Myocyte (in vitro differentiated cells): ENCODE results near the gene LHFPL2. TPM values are rescaled to one million over a fixed set of nuclear protein-coding genes. Genes with fewer than 3 reads are reported as not detected.
"Not testable (repeated sequence)": the region's sequence is repeated elsewhere in the genome, so short reads cannot be mapped to it uniquely, and the experiment has no call there.

Source experiments
- DNase-seq: peaks from one replicate; pipeline ENCODE4 v3.0.0-alpha.2; 2012; ENCODE audit warnings: low read depth
- total RNA-seq: library from RNA; depleted of rRNA; stranded (reverse); fragments of >200 nt; gene quantifications from 2 replicates; pipeline ENCODE4 v1.2.3, GENCODE V29; 2014

The LHFPL2 gene
- total RNA-seq, 1 donor from 2014 or later: 30.0 TPM

DNA sequence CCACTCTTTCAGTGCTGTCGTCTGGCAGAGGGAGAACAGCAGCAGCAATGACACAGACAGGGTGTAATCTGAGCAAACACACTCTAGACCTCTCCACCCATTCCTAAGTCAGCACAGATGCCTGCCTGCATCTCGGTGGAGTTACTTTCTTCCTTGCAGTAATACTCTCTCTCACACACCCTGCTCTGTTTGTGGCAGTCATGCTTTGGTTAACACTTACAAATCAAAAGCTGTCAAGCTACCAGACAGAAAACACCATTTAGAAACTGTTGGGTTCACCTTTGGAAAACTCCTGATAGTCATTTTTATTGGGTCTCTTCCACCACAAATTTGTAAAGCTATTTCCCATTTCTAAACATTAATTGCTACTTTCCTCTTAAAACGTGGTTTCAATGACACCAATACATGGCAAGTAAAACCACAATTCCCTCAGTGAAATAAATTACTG, 27.3 kb downstream of the LHFPL2 start:
- DNase-seq: peak; percentile 51

DNA sequence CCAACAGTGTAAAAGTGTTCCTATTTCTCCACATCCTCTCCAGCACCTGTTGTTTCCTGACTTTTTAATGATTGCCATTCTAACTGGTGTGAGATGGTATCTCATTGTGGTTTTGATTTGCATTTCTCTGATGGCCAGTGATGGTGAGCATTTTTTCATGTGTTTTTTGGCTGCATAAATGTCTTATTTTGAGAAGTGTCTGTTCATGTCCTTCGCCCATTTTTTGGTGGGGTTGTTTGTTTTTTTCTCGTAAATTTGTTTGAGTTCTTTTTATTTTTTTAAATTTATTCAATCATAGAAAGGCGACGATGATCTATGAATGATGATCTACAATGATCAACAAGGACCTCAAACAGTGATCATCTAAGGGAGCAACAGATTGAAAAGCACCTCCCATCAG, 28.5 kb downstream of the LHFPL2 start:
- DNase-seq: not testable (repeated sequence)

DNA sequence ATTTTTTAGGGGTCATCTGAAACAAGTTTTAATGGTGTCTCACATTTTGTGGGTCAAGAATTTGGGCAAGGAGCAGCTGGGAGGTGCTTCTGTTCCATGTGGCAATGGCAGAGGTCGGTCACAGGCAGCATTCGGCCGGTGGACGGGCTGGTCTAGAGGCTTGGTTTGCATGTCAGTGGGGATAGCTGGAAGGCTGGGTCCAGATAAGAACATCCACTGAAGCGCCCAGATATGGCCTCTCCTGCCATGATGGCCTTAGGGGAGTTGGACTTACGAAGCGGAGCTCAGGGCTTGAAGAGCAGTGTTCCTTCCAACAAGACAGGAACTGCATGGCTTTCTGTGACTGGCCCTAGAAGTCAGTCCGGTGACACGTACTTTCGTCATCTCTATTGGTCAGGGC, 30.3 kb downstream of the LHFPL2 start:
- DNase-seq: no peak

DNA sequence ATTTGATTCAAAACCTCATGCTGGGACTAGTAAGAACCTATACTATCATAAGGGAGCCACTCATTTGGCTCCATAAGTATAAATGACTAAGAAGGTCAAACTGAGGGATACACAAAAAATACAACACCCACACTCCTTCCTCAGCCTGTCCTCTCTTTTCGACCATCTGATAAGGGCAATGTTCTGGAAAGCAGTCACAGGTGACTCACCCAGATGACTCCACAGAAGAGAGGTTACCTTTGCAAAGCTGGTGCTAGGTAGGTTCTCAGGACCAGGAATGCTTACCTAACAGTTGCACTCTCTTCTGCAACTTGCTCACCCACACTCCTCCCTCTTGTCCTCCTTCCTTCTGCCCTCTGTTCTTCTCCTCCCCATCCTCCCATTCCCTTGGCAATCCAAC, 32.9 kb downstream of the LHFPL2 start:
- DNase-seq: no peak

DNA sequence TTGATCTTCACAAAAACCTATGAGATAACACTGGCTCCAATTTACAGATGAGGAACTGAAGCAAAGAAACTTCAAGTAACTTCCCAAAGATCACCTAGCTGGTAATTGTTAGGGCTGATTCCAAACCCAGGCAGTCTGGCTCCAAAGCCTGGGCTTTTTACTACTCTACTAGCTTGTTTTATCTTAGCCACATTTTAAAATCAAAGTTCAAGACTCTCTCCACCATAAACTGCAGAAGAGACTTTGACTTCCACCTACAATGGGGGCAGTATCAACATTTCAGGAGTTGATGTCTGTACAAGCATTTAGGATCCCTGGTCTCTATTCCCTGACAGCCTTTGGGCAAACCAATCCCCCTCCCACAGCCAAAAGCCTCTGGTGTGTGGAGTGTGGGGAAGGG, 33.8 kb downstream of the LHFPL2 start:
- DNase-seq: no peak

DNA sequence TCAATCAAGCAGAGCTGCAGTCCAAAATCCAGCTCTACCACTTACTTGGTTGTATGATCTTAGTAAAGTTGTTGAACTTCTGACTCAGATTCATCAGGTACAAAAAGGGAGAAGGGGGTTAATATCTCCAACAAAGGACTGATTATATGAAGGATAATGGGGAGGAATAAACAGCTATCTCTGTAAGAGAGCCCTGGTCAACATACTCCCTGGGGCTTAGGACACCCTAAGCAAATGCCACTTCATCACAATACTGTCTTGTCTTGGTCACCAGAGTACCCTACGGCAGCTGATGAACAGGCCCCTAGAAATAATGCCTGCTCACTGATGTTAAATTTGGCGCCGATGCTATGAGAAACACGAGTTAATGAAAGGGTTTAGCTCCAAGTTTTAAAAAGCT, 34.8 kb downstream of the LHFPL2 start:
- no peak for DNase-seq

DNA sequence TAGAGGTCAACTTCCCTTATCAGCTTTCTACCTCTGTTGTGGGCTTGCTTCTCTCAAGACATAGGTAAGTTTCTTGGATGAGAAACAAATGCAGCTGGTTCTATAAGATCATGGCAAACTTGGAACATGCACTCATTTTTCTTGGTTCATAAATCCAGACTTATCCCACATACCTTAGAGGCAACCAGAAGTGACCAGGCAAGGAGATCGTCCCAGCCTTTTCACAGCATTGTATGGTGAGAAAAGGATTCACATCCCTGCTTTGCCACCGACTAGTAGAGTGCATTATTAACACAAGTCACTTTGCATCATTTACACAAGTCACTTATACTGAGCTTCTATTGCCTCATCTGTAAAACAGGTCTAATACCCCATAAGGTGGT, 35.4 kb downstream of the LHFPL2 start:
- no peak for DNase-seq

DNA sequence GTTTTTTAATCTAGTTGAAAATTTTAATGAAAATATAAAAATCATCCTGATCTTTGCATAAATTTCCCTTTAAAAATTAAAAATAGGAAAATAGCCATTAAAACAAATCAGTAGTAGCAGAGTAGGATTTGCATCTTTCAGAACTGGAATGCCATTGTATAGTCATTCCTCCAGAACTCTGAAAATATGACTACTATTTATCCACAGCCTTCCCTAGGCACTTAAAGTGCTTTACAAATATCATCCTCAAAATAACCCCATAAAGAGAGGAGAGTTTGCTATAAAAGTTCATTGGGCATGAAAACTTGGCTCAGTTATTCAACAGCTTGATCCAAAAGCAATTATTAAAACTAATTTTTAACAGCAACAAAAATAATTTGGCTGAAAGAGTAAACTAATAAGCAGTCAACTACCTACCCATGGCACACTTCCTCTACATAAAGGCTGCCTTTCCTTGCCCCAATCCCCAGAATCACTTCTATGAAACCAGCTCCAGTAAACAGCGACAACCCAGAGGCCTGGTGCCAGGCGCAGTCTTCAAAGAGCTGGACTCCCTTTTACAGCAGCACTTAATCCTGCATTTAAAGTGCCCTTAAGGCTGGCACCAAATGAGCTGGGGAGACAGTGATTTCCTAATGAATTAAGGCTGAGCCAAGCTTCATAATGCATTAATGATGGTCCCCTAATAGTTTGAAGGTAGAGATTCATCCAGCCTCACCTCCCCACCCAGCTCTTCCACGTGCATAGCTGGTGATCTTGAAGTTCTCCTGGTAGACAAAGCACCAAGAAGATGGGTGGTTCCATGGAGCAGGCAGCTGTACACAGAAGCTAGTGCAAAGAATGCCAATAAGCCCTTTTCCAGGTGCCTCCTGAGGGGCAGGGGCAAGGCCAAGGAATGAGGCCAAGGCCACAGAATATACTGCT, 36.1 kb downstream of the LHFPL2 start:
- DNase-seq: no peak

DNA sequence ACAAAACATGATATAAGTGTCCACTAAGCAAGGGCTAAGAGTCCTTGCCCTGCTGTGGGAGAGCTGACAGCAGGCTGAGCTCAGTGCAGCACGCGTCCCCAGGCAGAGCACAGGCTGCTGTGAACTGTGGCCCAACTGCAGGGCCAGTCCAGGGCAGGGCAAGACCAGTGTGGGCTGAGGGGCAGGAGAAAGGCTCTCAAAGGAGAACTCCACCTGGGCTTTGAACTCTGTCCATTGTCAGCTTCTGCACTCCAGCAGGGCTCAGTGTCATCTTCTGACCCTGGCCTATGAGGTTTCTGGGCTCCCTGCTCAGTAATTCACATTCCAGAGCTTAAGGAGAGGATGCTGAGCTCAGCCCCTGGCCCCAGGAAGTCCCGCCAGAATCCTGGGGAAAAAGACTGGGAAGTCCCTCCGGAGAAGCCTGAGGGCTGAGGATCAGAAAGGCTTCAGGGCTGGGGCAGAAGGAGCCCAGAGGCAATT, 37.4 kb downstream of the LHFPL2 start:
- DNase-seq: no peak

DNA sequence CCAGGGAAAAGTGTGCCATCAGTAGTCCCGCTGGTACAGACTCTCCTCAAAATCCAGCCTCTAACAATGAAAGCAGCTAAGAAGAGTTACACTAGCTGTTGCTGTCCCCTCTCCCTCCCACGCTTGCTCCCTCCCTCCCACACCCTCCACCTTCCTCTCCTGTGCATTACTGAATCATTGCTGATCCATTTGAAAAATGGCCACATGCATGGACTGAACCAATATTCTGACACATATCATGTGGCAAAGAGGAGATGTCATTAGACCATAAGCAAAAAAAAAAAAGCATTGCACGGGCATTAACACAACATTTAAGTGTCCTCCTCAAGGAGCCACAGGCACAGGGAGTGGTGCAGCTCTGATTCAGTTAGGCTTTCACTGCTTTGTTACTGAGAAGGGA, 37.9 kb downstream of the LHFPL2 start:
- DNase-seq: no peak

DNA sequence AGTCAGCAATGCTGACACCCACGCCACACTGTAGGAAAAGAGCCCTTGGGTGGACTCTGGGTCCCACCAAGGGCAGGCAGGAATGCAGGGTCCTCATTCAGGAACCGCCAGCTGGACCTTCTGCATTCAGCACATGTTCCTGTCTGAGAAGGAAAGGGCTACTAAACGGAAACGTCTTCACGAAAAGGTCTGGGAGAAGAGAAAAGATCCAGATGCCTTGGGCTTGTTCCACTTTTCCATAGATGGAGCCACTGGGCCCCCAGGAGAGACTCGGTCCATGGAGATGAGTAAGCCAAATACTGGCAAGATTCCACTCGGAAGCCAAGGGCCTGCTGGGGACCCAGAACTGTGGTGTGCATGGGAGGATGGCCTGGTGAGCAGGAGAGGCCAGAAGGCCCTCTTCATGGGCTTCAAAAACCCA, 38.4 kb downstream of the LHFPL2 start:
- DNase-seq: no peak

DNA sequence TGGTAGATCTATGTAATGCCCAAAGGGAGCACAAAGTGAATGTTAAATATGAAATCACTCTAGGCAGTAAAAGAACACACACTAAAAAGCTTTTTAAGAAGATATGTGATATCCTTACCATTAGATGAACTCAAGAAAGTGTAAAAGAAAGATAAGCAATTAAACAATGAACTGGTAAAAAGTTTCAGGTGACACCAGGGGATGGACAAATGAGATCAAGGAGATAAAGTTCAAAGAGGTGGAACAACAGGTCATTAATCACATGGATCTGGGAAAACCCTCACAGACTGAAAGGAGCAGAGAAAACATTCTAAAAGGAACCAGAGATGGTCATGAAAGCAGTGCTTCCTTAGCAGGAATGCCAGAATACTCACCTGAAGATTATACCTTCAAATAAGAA, 40.7 kb downstream of the LHFPL2 start:
- no peak for DNase-seq

DNA sequence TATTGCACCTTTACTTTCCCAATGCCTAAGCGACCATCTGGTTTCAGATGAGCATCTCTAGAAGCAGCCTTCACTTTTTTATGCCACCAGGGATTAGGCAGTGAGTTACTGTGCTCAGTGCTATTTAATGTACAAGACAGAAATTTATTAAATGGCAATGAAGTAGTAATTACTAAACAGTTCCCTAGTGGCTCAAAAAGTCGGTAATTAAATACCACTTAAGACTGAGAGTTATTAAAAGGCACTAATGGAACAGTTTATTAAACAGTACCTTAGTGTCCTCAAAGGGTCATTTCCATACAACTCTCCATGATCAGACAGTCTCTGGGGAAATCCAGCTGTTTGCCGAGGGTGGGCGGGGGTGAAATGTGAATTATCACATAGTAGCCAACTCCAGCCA, 42.3 kb downstream of the LHFPL2 start:
- DNase-seq: no peak

DNA sequence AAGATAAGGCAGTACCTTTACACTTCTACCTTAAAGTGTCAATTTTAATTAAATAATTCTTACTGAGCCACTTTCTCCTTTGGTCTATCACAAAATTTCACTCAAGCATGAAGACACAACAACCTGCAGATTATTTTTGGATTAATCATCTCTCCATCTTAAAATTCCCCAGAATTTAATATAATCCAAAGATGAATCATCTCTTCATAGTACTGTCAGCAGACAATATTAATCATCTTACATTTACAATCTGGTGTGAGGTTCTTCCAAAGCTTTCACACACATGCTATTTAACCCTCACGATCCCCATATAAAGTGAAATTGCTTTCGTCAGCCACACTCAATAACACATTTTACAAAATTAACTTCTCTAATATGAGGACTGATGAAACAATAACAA, 43.0 kb downstream of the LHFPL2 start:
- DNase-seq: no peak

DNA sequence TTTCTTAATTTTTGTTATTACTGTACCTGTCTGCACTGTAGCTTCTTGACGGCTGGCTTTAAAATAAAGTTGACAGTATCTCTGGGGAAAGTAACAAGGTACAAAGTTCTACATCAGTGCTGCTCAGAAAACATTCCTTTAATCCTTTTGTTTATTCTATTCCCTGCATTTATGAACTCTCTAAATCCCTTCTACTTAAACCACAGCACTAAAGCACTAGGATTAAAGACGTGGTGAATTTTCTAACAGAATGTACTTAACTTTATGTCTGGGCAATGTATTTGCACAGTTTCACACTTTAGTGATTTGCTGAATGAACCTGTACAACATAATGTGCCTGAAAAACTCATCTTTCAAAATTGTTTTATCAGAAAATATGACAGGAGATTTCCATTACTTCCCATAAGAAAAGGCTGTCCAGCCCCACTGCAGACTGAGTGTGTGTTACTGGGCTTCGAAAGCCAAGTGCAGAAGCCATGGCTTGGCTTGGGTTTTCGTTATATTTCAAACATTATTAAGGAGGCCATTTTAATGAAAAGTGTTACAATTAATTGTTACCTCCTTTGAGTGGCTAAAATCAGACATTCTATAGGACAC, 43.8 kb downstream of the LHFPL2 start:
- DNase-seq: no peak

DNA sequence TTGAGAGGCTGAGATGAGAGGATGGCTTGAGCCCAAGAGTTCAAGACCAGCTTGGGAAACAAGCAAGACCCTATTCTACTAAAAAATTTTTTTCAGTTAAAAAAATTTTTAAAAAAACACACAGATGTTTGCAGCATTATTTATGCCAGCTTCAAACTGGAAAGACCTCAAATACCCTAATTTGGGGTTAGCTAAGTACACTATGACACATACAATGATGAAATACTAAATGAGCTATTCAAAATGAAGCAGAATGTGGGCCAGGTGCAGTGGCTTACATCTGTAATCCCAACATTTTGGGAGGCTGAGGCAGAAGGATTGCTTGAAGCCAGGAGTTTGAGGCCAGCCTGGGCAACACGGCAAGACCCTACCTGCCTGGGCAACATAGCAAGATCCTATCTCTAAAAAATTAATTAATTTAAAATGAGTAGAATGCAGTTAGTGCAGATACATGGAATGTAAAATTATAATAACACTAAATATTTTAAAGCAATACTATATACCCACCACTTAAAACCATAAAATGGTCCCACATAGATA, 44.9 kb downstream of the LHFPL2 start:
- no peak for DNase-seq

DNA sequence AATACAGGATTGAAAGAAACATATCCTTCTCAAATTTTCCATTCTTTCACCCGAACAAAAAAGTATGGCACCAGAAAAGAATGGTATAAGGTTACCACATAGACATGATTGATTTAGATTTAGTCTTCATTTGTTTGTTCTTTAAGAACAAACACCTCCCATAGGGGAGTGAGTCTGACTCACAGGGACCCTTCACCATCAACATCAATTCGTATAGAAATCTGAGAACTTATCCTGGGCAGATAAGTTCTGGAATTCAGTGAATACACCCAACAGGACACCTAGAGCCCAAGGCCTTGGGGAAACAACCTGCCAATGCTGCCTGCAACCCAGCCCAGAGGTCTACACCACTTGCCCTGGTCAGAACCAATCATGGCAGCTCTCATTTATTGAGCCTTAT, 46.2 kb downstream of the LHFPL2 start:
- DNase-seq: no peak

DNA sequence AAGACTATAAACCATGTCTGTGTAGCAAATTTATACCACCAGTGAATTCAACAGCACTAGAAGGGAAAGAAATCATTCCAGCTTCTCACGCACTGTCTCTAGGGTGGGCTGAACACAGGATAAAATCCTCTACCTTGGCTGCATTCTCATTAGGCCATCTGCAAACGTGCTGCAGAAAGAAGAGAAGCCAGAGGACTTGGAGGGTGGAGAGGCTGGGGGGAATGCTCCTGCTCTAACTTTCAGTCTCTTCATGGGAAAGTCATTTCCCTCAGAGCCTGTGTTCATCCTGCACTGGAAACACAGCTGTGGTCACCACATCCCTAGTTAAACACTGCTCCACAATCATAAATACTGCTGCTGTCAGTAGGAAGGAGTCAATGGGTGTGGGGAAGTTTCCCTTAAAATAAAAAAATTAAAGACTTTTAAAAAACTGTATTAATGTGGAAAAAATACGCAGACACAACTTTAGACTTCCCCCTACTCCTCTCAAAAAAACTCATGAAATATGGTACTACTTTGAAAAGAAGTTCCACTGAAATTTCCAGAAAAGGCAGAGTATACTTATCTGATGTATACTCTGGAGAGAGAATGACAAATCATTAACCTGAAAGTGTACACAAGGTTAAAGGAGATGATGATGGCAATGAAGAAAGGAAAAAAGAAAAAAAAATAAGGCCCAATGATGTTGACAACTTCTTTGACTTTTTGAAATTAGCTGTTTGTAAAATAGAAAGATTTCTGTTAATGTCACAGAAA, 46.8 kb downstream of the LHFPL2 start:
- peak; percentile 60 for DNase-seq

DNA sequence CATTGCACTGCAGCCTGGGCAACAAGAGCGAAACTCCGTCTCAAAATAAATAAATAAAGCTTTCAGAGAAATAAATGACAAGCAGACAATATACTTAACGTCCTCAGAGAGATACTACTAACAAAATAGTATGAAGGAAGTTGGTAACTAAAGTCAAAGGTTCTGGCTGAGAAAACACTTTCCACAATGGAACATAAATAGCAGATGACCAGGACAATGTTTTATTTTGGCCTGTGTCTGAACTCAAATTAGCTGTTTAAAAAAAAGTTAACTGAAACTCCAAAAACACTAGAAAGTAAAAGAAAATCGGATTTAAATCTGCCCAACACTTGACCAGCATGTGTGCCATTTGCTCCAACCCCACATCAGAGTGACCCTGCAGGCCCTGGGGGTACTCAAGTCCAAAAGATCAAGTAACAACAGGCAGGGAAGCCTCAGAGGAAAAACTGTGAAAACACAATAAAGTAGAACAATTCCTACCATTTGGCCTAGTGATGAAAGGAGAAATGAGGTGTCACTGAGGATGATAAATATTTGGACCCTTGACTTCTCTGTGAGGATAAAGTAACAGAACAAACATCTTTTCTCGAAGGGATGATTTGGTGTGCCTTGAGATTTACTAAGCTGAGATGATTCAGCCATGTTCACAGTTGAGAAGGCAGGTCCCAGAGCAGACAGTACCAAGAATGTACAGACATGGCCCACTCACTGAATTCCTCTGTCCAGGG, 47.7 kb downstream of the LHFPL2 start:
- DNase-seq: no peak

DNA sequence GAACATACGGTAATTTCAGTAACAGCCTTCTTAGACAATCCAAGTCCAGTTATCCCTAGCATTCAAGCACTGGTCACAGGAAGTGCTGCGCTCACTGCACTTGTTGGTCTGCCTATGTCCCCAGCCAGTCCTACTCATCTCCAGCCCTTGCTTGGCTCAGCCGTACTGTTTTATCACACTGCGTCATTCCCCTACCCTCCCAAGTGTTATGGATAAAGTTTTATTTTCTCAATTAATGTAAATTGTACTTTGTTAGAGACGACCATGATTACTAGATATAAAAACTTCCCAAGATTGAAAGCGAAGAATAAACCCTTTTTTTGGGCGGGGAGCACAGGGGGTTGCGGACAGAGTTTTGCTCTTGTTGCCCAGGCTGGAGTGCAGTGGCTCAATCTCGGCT, 49.6 kb downstream of the LHFPL2 start:
- DNase-seq: no peak

DNA sequence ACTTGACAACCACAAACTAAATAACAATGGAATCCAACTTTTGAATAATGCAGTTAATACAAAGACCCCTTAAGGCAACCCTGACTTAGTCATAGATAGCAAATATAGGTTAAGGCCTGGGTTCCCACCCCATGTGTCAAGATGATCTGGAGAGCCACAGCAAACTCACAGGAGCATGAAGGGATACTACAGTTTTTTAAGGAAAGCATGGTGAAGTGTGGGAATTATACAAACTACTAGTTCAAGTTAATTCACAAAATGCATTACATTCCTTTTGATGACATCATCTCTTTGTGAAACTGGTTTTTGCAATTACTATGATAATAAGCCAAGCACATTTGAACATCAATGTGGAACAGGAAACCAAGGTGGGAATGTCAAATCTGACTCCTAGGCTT, 50.6 kb downstream of the LHFPL2 start:
- DNase-seq: no peak
